ENCODE data around the gene C12orf75. TPM values are rescaled to one million over a fixed set of nuclear protein-coding genes. Genes with fewer than 3 reads are reported as not detected.

Gene C12orf75
- total RNA-seq, 1 experiment from 2014 or later: 1.3 TPM

GRCh38 chr12:105406497-105406896, 76.0 kb downstream of the C12orf75 start:
- H2AFZ ChIP-seq: no peak overlapping the region
- no peaks in the 10 kb centered on the region for H3F3A ChIP-seq (ENCODE audit: insufficient read depth, low read depth)
- DNase-seq: no peak
- H3K4me1 ChIP-seq (replicated peaks; ENCODE audit: insufficient read depth): no peaks in the 10 kb centered on the region; the same call in 1 of the 2 replicates
- H4K20me1 ChIP-seq (ENCODE audit: insufficient read depth): no peaks in the 10 kb centered on the region
- POLR2A ChIA-PET (ENCODE audit: unreplicated experiment): no interaction called here
- no peaks in the 10 kb centered on the region for H3K9me3 ChIP-seq (ENCODE audit: insufficient read depth, low read depth)
- CTCF ChIA-PET: interaction anchor here (0.6 kb wide), 1 partner anchor 1433 kb away, joined by 3 read pairs; no protein-coding TSS in a partner anchor
- no peaks in the 10 kb centered on the region for H3K36me3 ChIP-seq (ENCODE audit: low read depth)
- H3K27me3 ChIP-seq (ENCODE audit: insufficient read depth, low read depth): no peaks in the 10 kb centered on the region
- no peak overlapping the region for H3K27ac ChIP-seq
- H3K4me3 ChIP-seq: no peak overlapping the region
- no peak overlapping the region for H3K4me2 ChIP-seq
- no peaks in the 10 kb centered on the region for H3K79me2 ChIP-seq (ENCODE audit: low read depth)
- TF ChIP-seq CTCF (conservative IDR thresholded peaks at IDR 0.05): no peak
- TF ChIP-seq EZH2 (IDR thresholded peaks at IDR 0.05; ENCODE audit: low read depth): no peak
- no TSS peak for BruUV-seq (replicated peaks)
- no peaks in the 10 kb centered on the region for H3K9me2 ChIP-seq (ENCODE audit: insufficient read depth)
- intact Hi-C loops (cut with micrococcal nuclease; ENCODE audit: unreplicated experiment): no loop called here

- H3K36me3 ChIP-seq (ENCODE audit: low read depth): no peaks in the 10 kb centered on the region
- no peaks in the 10 kb centered on the region for H3F3A ChIP-seq (ENCODE audit: insufficient read depth, low read depth)
- H3K9me2 ChIP-seq (ENCODE audit: insufficient read depth): no peaks in the 10 kb centered on the region
- H3K9me3 ChIP-seq (ENCODE audit: insufficient read depth, low read depth): no peaks in the 10 kb centered on the region
- H3K4me2 ChIP-seq: no peak overlapping the region
- ChIA-PET CTCF (no interaction called here), POLR2A (ENCODE audit: unreplicated experiment) (no interaction called here)
- H3K4me3 ChIP-seq: no peak overlapping the region
- no peak overlapping the region for H2AFZ ChIP-seq
- intact Hi-C loops (cut with micrococcal nuclease; ENCODE audit: unreplicated experiment): no loop called here
- TF ChIP-seq CTCF (conservative IDR thresholded peaks at IDR 0.05) (no peak), EZH2 (IDR thresholded peaks at IDR 0.05; ENCODE audit: low read depth) (no peak)
- no peaks in the 10 kb centered on the region for H3K79me2 ChIP-seq (ENCODE audit: low read depth)
- BruUV-seq (replicated peaks): no TSS peak
- H3K27ac ChIP-seq: no peak overlapping the region
- no peaks in the 10 kb centered on the region; the same call in 1 of the 2 replicates for H3K4me1 ChIP-seq (replicated peaks; ENCODE audit: insufficient read depth)
- no peaks in the 10 kb centered on the region for H4K20me1 ChIP-seq (ENCODE audit: insufficient read depth)
- no peak for DNase-seq
- H3K27me3 ChIP-seq (ENCODE audit: insufficient read depth, low read depth): no peaks in the 10 kb centered on the region
These were observed 78.8 kb downstream of the C12orf75 start for GRCh38 chr12:105409279-105409678.

GRCh38 chr12:105409801-105410471, 79.4 kb downstream of the C12orf75 start:
- no peak overlapping the region for H3K4me3 ChIP-seq
- no peak overlapping the region for H3K4me2 ChIP-seq
- intact Hi-C loops (cut with micrococcal nuclease; ENCODE audit: unreplicated experiment): no loop called here
- H3F3A ChIP-seq (ENCODE audit: insufficient read depth, low read depth): no peaks in the 10 kb centered on the region
- no peaks in the 10 kb centered on the region for H3K9me3 ChIP-seq (ENCODE audit: insufficient read depth, low read depth)
- H3K9me2 ChIP-seq (ENCODE audit: insufficient read depth): no peaks in the 10 kb centered on the region
- H3K27me3 ChIP-seq (ENCODE audit: insufficient read depth, low read depth): no peaks in the 10 kb centered on the region
- TF ChIP-seq CTCF (conservative IDR thresholded peaks at IDR 0.05) (no peak), EZH2 (IDR thresholded peaks at IDR 0.05; ENCODE audit: low read depth) (no peak)
- H4K20me1 ChIP-seq (ENCODE audit: insufficient read depth): no peaks in the 10 kb centered on the region
- no peak overlapping the region for H3K27ac ChIP-seq
- BruUV-seq (replicated peaks): no TSS peak
- H3K36me3 ChIP-seq (ENCODE audit: low read depth): no peaks in the 10 kb centered on the region
- H3K79me2 ChIP-seq (ENCODE audit: low read depth): no peaks in the 10 kb centered on the region
- H2AFZ ChIP-seq: no peak overlapping the region
- POLR2A ChIA-PET (ENCODE audit: unreplicated experiment): no interaction called here
- no peak for DNase-seq
- CTCF ChIA-PET: interaction anchor here (0.5 kb wide), 1 partner anchor 1540 kb away, joined by 3 read pairs; no protein-coding TSS in a partner anchor
- H3K4me1 ChIP-seq (replicated peaks; ENCODE audit: insufficient read depth): no peaks in the 10 kb centered on the region; the same call in 1 of the 2 replicates
